ENCODE results near the gene SALL1.

The SALL1 gene

GRCh38 chr16:51150888-51151320 lies at the start of gene SALL1:
Gene SALL1 (minus strand): TSS chr16:51151270. CDS start chr16:51151241, 29 bp downstream.
- Histone ChIP-seq H3K9ac (ENCODE audit: low read length in 2 of 2) (no peak within 1 kb of the TSS), H3K9me3 (ENCODE audit: control insufficient read depth in 2 of 2, low read length in 2 of 2) (peaks cover 0 to 3% of the 10 kb centered on the region in 2 donors), H3K4me1 (ENCODE audit: control insufficient read depth, insufficient read depth, low read length) (peaks cover 33% of the 10 kb centered on the region), H3K4me3 (ENCODE audit: low read length in 2 of 2) (peak within 1 kb of the TSS; percentile 8 to 67), H3K27ac (ENCODE audit: low read length) (no peak within 1 kb of the TSS), H3K27me3 (ENCODE audit: control insufficient read depth in 1 of 2, insufficient read depth in 2 of 2, low read length in 2 of 2) (peaks cover 41 to 81% of the 10 kb centered on the region in 2 donors), H3K36me3 (ENCODE audit: control insufficient read depth in 2 of 2, insufficient read depth in 2 of 2, low read length in 2 of 2) (no peaks in the 10 kb centered on the region)

- Histone ChIP-seq H3K27me3 (ENCODE audit: control insufficient read depth in 1 of 2, insufficient read depth in 2 of 2, low read length in 2 of 2) (peaks cover 2 to 3% of the 10 kb centered on the region in 2 donors), H3K9me3 (ENCODE audit: control insufficient read depth in 2 of 2, low read length in 2 of 2) (peaks cover 8 to 11% of the 10 kb centered on the region in 2 donors), H3K36me3 (ENCODE audit: control insufficient read depth in 2 of 2, insufficient read depth in 2 of 2, low read length in 2 of 2) (no peaks in the 10 kb centered on the region)
Observed at GRCh38 chr16:51200793-51201192, 49.7 kb upstream of the SALL1 start.

GRCh38 chr16:51197953-51198748 lies 47.1 kb upstream of the SALL1 start:
- Histone ChIP-seq H3K9me3 (ENCODE audit: control insufficient read depth in 2 of 2, low read length in 2 of 2) (peaks cover 8 to 11% of the 10 kb centered on the region in 2 donors), H3K27me3 (ENCODE audit: control insufficient read depth in 1 of 2, insufficient read depth in 2 of 2, low read length in 2 of 2) (peaks cover 2 to 3% of the 10 kb centered on the region in 2 donors), H3K4me1 (ENCODE audit: control insufficient read depth, insufficient read depth, low read length) (no peaks in the 10 kb centered on the region), H3K27ac (ENCODE audit: low read length) (no peak overlapping the region), H3K4me3 (ENCODE audit: low read length in 2 of 2) (no peak overlapping the region), H3K9ac (ENCODE audit: low read length in 2 of 2) (no peak overlapping the region), H3K36me3 (ENCODE audit: control insufficient read depth in 2 of 2, insufficient read depth in 2 of 2, low read length in 2 of 2) (no peaks in the 10 kb centered on the region)

More at GRCh38 chr16:51200793-51201192, 49.7 kb upstream of the SALL1 start:
- Histone ChIP-seq H3K4me3 (ENCODE audit: low read length in 2 of 2) (no peak overlapping the region), H3K9ac (ENCODE audit: low read length in 2 of 2) (no peak overlapping the region), H3K27ac (ENCODE audit: low read length) (no peak overlapping the region), H3K4me1 (ENCODE audit: control insufficient read depth, insufficient read depth, low read length) (no peaks in the 10 kb centered on the region)

GRCh38 chr16:51193879-51194278 lies 42.8 kb upstream of the SALL1 start:
- peaks cover 3 to 6% of the 10 kb centered on the region in 2 donors for H3K27me3 ChIP-seq (ENCODE audit: control insufficient read depth in 1 of 2, insufficient read depth in 2 of 2, low read length in 2 of 2)

GRCh38 chr16:51184702-51185433 lies 33.8 kb upstream of the SALL1 start:
- H3K4me1 ChIP-seq (ENCODE audit: control insufficient read depth, insufficient read depth, low read length) = no peaks in the 10 kb centered on the region
- no peaks in the 10 kb centered on the region for H3K27me3 ChIP-seq (ENCODE audit: control insufficient read depth in 1 of 2, insufficient read depth in 2 of 2, low read length in 2 of 2)
- H3K9me3 ChIP-seq (ENCODE audit: control insufficient read depth in 2 of 2, low read length in 2 of 2) = no peaks in the 10 kb centered on the region
- H3K27ac ChIP-seq (ENCODE audit: low read length) = no peak overlapping the region
- H3K9ac ChIP-seq (ENCODE audit: low read length in 2 of 2) = no peak overlapping the region
- H3K4me3 ChIP-seq (ENCODE audit: low read length in 2 of 2) = no peak overlapping the region
- H3K36me3 ChIP-seq (ENCODE audit: control insufficient read depth in 2 of 2, insufficient read depth in 2 of 2, low read length in 2 of 2) = no peaks in the 10 kb centered on the region

More at GRCh38 chr16:51193879-51194278, 42.8 kb upstream of the SALL1 start:
- H3K27ac ChIP-seq (ENCODE audit: low read length) = no peak overlapping the region
- no peaks in the 10 kb centered on the region for H3K4me1 ChIP-seq (ENCODE audit: control insufficient read depth, insufficient read depth, low read length)
- no peaks in the 10 kb centered on the region for H3K36me3 ChIP-seq (ENCODE audit: control insufficient read depth in 2 of 2, insufficient read depth in 2 of 2, low read length in 2 of 2)
- no peak overlapping the region for H3K9ac ChIP-seq (ENCODE audit: low read length in 2 of 2)
- no peak overlapping the region for H3K4me3 ChIP-seq (ENCODE audit: low read length in 2 of 2)
- no peaks in the 10 kb centered on the region for H3K9me3 ChIP-seq (ENCODE audit: control insufficient read depth in 2 of 2, low read length in 2 of 2)

GRCh38 chr16:51181503-51181811 lies 30.4 kb upstream of the SALL1 start:
- Histone ChIP-seq H3K4me1 (ENCODE audit: control insufficient read depth, insufficient read depth, low read length) (no peaks in the 10 kb centered on the region), H3K9ac (ENCODE audit: low read length in 2 of 2) (no peak overlapping the region), H3K27me3 (ENCODE audit: control insufficient read depth in 1 of 2, insufficient read depth in 2 of 2, low read length in 2 of 2) (no peaks in the 10 kb centered on the region), H3K9me3 (ENCODE audit: control insufficient read depth in 2 of 2, low read length in 2 of 2) (no peaks in the 10 kb centered on the region), H3K27ac (ENCODE audit: low read length) (no peak overlapping the region), H3K36me3 (ENCODE audit: control insufficient read depth in 2 of 2, insufficient read depth in 2 of 2, low read length in 2 of 2) (no peaks in the 10 kb centered on the region), H3K4me3 (ENCODE audit: low read length in 2 of 2) (no peak overlapping the region)

- Histone ChIP-seq H3K36me3 (ENCODE audit: control insufficient read depth in 2 of 2, insufficient read depth in 2 of 2, low read length in 2 of 2) (no peaks in the 10 kb centered on the region), H3K27ac (ENCODE audit: low read length) (no peak overlapping the region), H3K4me3 (ENCODE audit: low read length in 2 of 2) (no peak overlapping the region), H3K9ac (ENCODE audit: low read length in 2 of 2) (no peak overlapping the region), H3K4me1 (ENCODE audit: control insufficient read depth, insufficient read depth, low read length) (no peaks in the 10 kb centered on the region), H3K9me3 (ENCODE audit: control insufficient read depth in 2 of 2, low read length in 2 of 2) (no peaks in the 10 kb centered on the region), H3K27me3 (ENCODE audit: control insufficient read depth in 1 of 2, insufficient read depth in 2 of 2, low read length in 2 of 2) (no peaks in the 10 kb centered on the region)
Observed at GRCh38 chr16:51180719-51181502, 29.8 kb upstream of the SALL1 start.

- Histone ChIP-seq H3K36me3 (ENCODE audit: control insufficient read depth in 2 of 2, insufficient read depth in 2 of 2, low read length in 2 of 2) (no peaks in the 10 kb centered on the region), H3K9ac (ENCODE audit: low read length in 2 of 2) (no peak overlapping the region), H3K27ac (ENCODE audit: low read length) (no peak overlapping the region), H3K27me3 (ENCODE audit: control insufficient read depth in 1 of 2, insufficient read depth in 2 of 2, low read length in 2 of 2) (no peaks in the 10 kb centered on the region), H3K4me3 (ENCODE audit: low read length in 2 of 2) (no peak overlapping the region), H3K9me3 (ENCODE audit: control insufficient read depth in 2 of 2, low read length in 2 of 2) (no peaks in the 10 kb centered on the region), H3K4me1 (ENCODE audit: control insufficient read depth, insufficient read depth, low read length) (no peaks in the 10 kb centered on the region)
Observed at GRCh38 chr16:51175081-51175480, 24.0 kb upstream of the SALL1 start.

- Histone ChIP-seq H3K4me3 (ENCODE audit: low read length in 2 of 2) (no peak overlapping the region), H3K9ac (ENCODE audit: low read length in 2 of 2) (no peak overlapping the region), H3K36me3 (ENCODE audit: control insufficient read depth in 2 of 2, insufficient read depth in 2 of 2, low read length in 2 of 2) (no peaks in the 10 kb centered on the region), H3K27ac (ENCODE audit: low read length) (no peak overlapping the region), H3K9me3 (ENCODE audit: control insufficient read depth in 2 of 2, low read length in 2 of 2) (no peaks in the 10 kb centered on the region), H3K4me1 (ENCODE audit: control insufficient read depth, insufficient read depth, low read length) (no peaks in the 10 kb centered on the region), H3K27me3 (ENCODE audit: control insufficient read depth in 1 of 2, insufficient read depth in 2 of 2, low read length in 2 of 2) (no peaks in the 10 kb centered on the region)
Observed at GRCh38 chr16:51172368-51172767, 21.3 kb upstream of the SALL1 start.

- no peak overlapping the region for H3K27ac ChIP-seq (ENCODE audit: low read length)
- H3K27me3 ChIP-seq (ENCODE audit: control insufficient read depth in 1 of 2, insufficient read depth in 2 of 2, low read length in 2 of 2) = peaks cover 0 to 10% of the 10 kb centered on the region in 2 donors
- H3K4me3 ChIP-seq (ENCODE audit: low read length in 2 of 2) = no peak overlapping the region
- no peak overlapping the region for H3K9ac ChIP-seq (ENCODE audit: low read length in 2 of 2)
- no peaks in the 10 kb centered on the region for H3K36me3 ChIP-seq (ENCODE audit: control insufficient read depth in 2 of 2, insufficient read depth in 2 of 2, low read length in 2 of 2)
- no peaks in the 10 kb centered on the region for H3K4me1 ChIP-seq (ENCODE audit: control insufficient read depth, insufficient read depth, low read length)
- no peaks in the 10 kb centered on the region for H3K9me3 ChIP-seq (ENCODE audit: control insufficient read depth in 2 of 2, low read length in 2 of 2)
Observed at GRCh38 chr16:51168755-51169154, 17.7 kb upstream of the SALL1 start.

Measured in stomach smooth muscle (tissue), 2 donors.